Measurements from ENCODE around the gene FXN.

DNA sequence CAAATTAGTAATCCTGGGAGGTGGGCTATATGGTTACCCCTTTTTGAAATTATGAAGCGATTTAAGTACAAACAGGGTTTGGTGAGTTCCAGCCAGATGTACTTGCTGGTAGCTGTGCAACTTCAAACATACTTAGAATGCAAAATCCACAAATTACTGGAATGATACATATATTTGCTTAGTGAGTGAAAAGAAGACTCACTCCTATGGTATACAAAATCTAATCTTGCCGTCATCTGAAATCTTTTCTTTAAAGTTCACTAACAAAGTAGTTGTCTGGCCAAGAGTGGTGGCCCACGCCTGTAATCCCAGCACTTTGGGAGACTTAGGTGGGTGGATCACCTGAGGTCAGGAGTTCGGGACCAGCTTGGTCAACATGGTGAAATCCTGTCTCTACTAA, 73.6 kb downstream of the FXN start:
- TF ChIP-seq POLR2A (IDR thresholded peaks at IDR 0.05) = no peak
- TF ChIP-seq, protein P1, sequence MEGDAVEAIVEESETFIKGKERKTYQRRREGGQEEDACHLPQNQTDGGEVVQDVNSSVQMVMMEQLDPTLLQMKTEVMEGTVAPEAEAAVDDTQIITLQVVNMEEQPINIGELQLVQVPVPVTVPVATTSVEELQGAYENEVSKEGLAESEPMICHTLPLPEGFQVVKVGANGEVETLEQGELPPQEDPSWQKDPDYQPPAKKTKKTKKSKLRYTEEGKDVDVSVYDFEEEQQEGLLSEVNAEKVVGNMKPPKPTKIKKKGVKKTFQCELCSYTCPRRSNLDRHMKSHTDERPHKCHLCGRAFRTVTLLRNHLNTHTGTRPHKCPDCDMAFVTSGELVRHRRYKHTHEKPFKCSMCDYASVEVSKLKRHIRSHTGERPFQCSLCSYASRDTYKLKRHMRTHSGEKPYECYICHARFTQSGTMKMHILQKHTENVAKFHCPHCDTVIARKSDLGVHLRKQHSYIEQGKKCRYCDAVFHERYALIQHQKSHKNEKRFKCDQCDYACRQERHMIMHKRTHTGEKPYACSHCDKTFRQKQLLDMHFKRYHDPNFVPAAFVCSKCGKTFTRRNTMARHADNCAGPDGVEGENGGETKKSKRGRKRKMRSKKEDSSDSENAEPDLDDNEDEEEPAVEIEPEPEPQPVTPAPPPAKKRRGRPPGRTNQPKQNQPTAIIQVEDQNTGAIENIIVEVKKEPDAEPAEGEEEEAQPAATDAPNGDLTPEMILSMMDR (IDR thresholded peaks at IDR 0.05 in 8 of 11, conservative IDR thresholded peaks at IDR 0.05 in 3 of 11) = no peak
